HL-60 (cell line): ENCODE results near the gene KCNT2.

Experiments used
- GABPA ChIP-seq: IDR thresholded peaks from 2 replicates; pipeline ENCODE4 v1.6.1; 2012; ENCODE audit warnings: low read depth
- POLR2AphosphoS5 ChIP-seq: IDR thresholded peaks from 2 replicates; pipeline ENCODE4 v1.6.1; 2012; ENCODE audit warnings: low read depth
- SPI1 ChIP-seq: IDR thresholded peaks from 2 replicates; pipeline ENCODE4 v1.6.1; 2012; ENCODE audit warnings: low read depth, mild to moderate bottlenecking, borderline replicate concordance
- TF ChIP-seq, protein P1 (sequence below): IDR thresholded peaks from one replicate; pipeline ENCODE4 v1.5.1; 2011; ENCODE audit warnings: low read length, control low read depth, inconsistent platforms; ENCODE audit not compliant: insufficient read depth
- TF ChIP-seq, protein P2 (sequence below): IDR thresholded peaks from 2 replicates; pipeline ENCODE4 v1.6.1; 2012; ENCODE audit warnings: low read depth; ENCODE audit not compliant: insufficient replicate concordance

DNA sequence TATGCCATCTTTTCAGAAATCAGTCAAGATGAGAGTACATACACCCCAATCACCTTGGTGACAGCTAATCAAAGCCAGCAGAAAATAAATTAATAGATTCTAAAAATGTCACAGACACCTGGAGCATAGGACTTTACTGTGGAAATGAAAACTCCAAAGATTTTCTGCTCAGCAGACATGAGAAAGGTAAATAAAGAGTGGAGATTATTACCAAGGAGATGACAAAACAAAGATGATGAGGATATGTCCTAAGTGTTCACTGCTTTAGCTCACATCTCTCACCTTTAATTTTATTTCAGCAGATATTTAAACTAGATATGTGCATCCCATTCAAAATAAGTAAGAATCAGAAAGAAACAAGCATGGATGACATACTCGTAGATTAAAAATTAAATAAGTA is 14.8 kb upstream of the KCNT2 start:
- TF ChIP-seq, protein P1, sequence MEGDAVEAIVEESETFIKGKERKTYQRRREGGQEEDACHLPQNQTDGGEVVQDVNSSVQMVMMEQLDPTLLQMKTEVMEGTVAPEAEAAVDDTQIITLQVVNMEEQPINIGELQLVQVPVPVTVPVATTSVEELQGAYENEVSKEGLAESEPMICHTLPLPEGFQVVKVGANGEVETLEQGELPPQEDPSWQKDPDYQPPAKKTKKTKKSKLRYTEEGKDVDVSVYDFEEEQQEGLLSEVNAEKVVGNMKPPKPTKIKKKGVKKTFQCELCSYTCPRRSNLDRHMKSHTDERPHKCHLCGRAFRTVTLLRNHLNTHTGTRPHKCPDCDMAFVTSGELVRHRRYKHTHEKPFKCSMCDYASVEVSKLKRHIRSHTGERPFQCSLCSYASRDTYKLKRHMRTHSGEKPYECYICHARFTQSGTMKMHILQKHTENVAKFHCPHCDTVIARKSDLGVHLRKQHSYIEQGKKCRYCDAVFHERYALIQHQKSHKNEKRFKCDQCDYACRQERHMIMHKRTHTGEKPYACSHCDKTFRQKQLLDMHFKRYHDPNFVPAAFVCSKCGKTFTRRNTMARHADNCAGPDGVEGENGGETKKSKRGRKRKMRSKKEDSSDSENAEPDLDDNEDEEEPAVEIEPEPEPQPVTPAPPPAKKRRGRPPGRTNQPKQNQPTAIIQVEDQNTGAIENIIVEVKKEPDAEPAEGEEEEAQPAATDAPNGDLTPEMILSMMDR, result no peak
- no peak for TF ChIP-seq POLR2AphosphoS5
- TF ChIP-seq, protein P2, sequence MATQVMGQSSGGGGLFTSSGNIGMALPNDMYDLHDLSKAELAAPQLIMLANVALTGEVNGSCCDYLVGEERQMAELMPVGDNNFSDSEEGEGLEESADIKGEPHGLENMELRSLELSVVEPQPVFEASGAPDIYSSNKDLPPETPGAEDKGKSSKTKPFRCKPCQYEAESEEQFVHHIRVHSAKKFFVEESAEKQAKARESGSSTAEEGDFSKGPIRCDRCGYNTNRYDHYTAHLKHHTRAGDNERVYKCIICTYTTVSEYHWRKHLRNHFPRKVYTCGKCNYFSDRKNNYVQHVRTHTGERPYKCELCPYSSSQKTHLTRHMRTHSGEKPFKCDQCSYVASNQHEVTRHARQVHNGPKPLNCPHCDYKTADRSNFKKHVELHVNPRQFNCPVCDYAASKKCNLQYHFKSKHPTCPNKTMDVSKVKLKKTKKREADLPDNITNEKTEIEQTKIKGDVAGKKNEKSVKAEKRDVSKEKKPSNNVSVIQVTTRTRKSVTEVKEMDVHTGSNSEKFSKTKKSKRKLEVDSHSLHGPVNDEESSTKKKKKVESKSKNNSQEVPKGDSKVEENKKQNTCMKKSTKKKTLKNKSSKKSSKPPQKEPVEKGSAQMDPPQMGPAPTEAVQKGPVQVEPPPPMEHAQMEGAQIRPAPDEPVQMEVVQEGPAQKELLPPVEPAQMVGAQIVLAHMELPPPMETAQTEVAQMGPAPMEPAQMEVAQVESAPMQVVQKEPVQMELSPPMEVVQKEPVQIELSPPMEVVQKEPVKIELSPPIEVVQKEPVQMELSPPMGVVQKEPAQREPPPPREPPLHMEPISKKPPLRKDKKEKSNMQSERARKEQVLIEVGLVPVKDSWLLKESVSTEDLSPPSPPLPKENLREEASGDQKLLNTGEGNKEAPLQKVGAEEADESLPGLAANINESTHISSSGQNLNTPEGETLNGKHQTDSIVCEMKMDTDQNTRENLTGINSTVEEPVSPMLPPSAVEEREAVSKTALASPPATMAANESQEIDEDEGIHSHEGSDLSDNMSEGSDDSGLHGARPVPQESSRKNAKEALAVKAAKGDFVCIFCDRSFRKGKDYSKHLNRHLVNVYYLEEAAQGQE, result no peak
- TF ChIP-seq GABPA, result no peak
- no peak for TF ChIP-seq SPI1
